Left ventricle myocardium inferior (tissue), 1 donor: ENCODE results near the gene THBS1. TPM values are rescaled to one million over a fixed set of nuclear protein-coding genes. Genes with fewer than 3 reads are reported as not detected.
A peak's percentile ranks its signal among the peaks of the same experiment; 100 is the strongest.

ENCODE experiments used
- DNase-seq: peaks from one replicate; pipeline ENCODE4 v3.0.0-alpha.2; 2020
- H3K27ac ChIP-seq: fragments of 200-600 bp; replicated peaks from 2 replicates; pipeline ENCODE4 v1.8.0; 2021
- H3K27me3 ChIP-seq: fragments of 200-600 bp; 2 replicates; pipeline ENCODE4 v1.8.0; 2021; ENCODE audit warnings: low read depth
- H3K36me3 ChIP-seq: fragments of 200-600 bp; 2 replicates; pipeline ENCODE4 v1.8.0; 2021
- H3K4me1 ChIP-seq: fragments of 200-600 bp; 2 replicates; pipeline ENCODE4 v1.8.0; 2021
- H3K4me3 ChIP-seq: fragments of 200-600 bp; 2 replicates; pipeline ENCODE4 v1.8.0; 2021; ENCODE audit warnings: mild to moderate bottlenecking, moderate library complexity
- H3K9me3 ChIP-seq: fragments of 200-600 bp; replicated peaks from 2 replicates; pipeline ENCODE4 v1.8.0; 2021
- CTCF ChIP-seq: fragments of 200-600 bp; IDR thresholded peaks from 2 replicates; pipeline ENCODE4 v1.8.0; 2021; ENCODE audit warnings: antibody characterized with exemption, mild to moderate bottlenecking, borderline replicate concordance
- intact Hi-C: fragments of 100-400 bp; cut with micrococcal nuclease; formaldehyde crosslinking; loops from one replicate; pipeline ENCODE4 v1.11.0; 2022
- total RNA-seq: library from RNA; stranded (reverse); fragmentation: NEBNext Ultra II Directional; extraction: Animal tissue kit (Norgen Biotek cat#: 25700); gene quantifications from one replicate; pipeline ENCODE4 v1.2.1, GENCODE V29; 2021
- donor health status: DM: no; HTN: yes; CAD: no; lungs with severe emphysema.

The THBS1 gene
- total RNA-seq, 1 donor from 2014 or later: 47.4 TPM

GRCh38 chr15:39573287-39573686, 7.6 kb upstream of the THBS1 start:
- no peaks in the 10 kb centered on the region for H3K36me3 ChIP-seq
- H3K27ac ChIP-seq: no peak overlapping the region
- H3K9me3 ChIP-seq: no peaks in the 10 kb centered on the region
- peaks cover 3% of the 10 kb centered on the region for H3K27me3 ChIP-seq
- TF ChIP-seq CTCF: no peak
- intact Hi-C loops: no loop called here
- no peak for DNase-seq
- H3K4me3 ChIP-seq: no peak overlapping the region
- H3K4me1 ChIP-seq: no peaks in the 10 kb centered on the region

GRCh38 chr15:39573844-39574243, 7.0 kb upstream of the THBS1 start:
- H3K27me3 ChIP-seq: peaks cover 3% of the 10 kb centered on the region
- no peaks in the 10 kb centered on the region for H3K9me3 ChIP-seq
- no peak overlapping the region for H3K4me3 ChIP-seq
- no peak for TF ChIP-seq CTCF
- H3K36me3 ChIP-seq: no peaks in the 10 kb centered on the region
- H3K27ac ChIP-seq: no peak overlapping the region
- intact Hi-C loops: no loop called here
- H3K4me1 ChIP-seq: peaks cover 3% of the 10 kb centered on the region
- DNase-seq: no peak

GRCh38 chr15:39574427-39574826, 6.5 kb upstream of the THBS1 start:
- Histone ChIP-seq H3K27ac (no peak overlapping the region), H3K9me3 (no peaks in the 10 kb centered on the region), H3K27me3 (peaks cover 3% of the 10 kb centered on the region), H3K4me1 (peaks cover 9% of the 10 kb centered on the region), H3K4me3 (no peak overlapping the region), H3K36me3 (no peaks in the 10 kb centered on the region)
- intact Hi-C loops: no loop called here
- DNase-seq: no peak
- no peak for TF ChIP-seq CTCF

- intact Hi-C loops: no loop called here
- DNase-seq: no peak
- H3K9me3 ChIP-seq: no peaks in the 10 kb centered on the region
- H3K27ac ChIP-seq: no peak overlapping the region
- H3K27me3 ChIP-seq: peaks cover 3% of the 10 kb centered on the region
- H3K4me3 ChIP-seq: no peak overlapping the region
- H3K36me3 ChIP-seq: no peaks in the 10 kb centered on the region
- no peak for TF ChIP-seq CTCF
- peaks cover 15% of the 10 kb centered on the region for H3K4me1 ChIP-seq
Measured at GRCh38 chr15:39575180-39575579, 5.7 kb upstream of the THBS1 start.

- TF ChIP-seq CTCF: peak; percentile 19
- Histone ChIP-seq H3K27me3 (peaks cover 7% of the 10 kb centered on the region), H3K36me3 (peaks cover 9% of the 10 kb centered on the region), H3K27ac (peak overlapping the region; percentile 89), H3K9me3 (no peaks in the 10 kb centered on the region), H3K4me3 (peak overlapping the region; percentile 78), H3K4me1 (peaks cover 53% of the 10 kb centered on the region)
- no peak for DNase-seq
- intact Hi-C loops: no loop called here
Measured at GRCh38 chr15:39578851-39579486, 1.9 kb upstream of the THBS1 start.
